ENCODE data around the gene ATG14.

GRCh38 chr14:55329999-55330710 lies 81.5 kb downstream of the ATG14 start:
- TF ChIP-seq, protein P1, sequence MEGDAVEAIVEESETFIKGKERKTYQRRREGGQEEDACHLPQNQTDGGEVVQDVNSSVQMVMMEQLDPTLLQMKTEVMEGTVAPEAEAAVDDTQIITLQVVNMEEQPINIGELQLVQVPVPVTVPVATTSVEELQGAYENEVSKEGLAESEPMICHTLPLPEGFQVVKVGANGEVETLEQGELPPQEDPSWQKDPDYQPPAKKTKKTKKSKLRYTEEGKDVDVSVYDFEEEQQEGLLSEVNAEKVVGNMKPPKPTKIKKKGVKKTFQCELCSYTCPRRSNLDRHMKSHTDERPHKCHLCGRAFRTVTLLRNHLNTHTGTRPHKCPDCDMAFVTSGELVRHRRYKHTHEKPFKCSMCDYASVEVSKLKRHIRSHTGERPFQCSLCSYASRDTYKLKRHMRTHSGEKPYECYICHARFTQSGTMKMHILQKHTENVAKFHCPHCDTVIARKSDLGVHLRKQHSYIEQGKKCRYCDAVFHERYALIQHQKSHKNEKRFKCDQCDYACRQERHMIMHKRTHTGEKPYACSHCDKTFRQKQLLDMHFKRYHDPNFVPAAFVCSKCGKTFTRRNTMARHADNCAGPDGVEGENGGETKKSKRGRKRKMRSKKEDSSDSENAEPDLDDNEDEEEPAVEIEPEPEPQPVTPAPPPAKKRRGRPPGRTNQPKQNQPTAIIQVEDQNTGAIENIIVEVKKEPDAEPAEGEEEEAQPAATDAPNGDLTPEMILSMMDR (IDR thresholded peaks at IDR 0.05) = no peak
- TF ChIP-seq POLR2A (IDR thresholded peaks at IDR 0.05) = no peak
